GM06990 (cell line): ENCODE data around the gene WWP2.
"Not testable (repeated sequence)": the region's sequence is repeated elsewhere in the genome, so short reads cannot be mapped to it uniquely, and the experiment has no call there.

Experiments used
- DNase-seq: peaks from one replicate; pipeline ENCODE4 v3.0.0-alpha.2; 2011; ENCODE audit not compliant: insufficient read length; ENCODE audit errors: extremely low read depth
- H3K27me3 ChIP-seq: replicated peaks from 2 replicates; pipeline ENCODE4 v1.6.0; 2011; ENCODE audit warnings: low read length; ENCODE audit not compliant: control insufficient read depth, insufficient read depth
- H3K36me3 ChIP-seq: 2 replicates; pipeline ENCODE4 v1.5.1; 2011; ENCODE audit warnings: low read length; ENCODE audit not compliant: control insufficient read depth, insufficient read depth
- H3K4me3 ChIP-seq: replicated peaks from 2 replicates; pipeline ENCODE4 v1.5.1; 2011; ENCODE audit warnings: low read depth, mild to moderate bottlenecking, control low read depth, low read length
- TF ChIP-seq, protein P1 (sequence below): IDR thresholded peaks from 2 replicates; pipeline ENCODE4 v1.5.1; 2011; ENCODE audit warnings: low read length, control low read depth, mild to moderate bottlenecking, inconsistent platforms; ENCODE audit not compliant: insufficient read depth, poor library complexity, severe bottlenecking

The WWP2 gene

DNA sequence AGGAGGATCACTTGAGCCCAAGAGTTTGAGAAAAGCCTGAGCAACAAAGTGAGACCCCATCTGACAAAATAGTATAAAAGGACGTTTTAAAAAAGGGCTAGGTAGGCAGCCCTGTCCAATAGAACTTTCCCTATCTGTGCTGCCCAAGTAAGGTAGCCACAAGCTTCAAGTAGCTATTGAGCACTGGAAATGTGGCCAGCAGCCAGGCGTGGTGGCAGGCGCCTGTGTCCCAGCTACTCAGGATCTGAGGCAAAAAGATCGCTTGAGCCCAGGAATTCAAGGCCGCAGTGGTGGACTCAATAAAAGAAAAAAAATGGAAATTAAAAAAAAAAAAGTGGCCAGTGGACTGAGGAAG, 34.2 kb upstream of the WWP2 start:
- H3K36me3 ChIP-seq: no peaks in the 10 kb centered on the region; the same call in 1 of the 2 replicates
- DNase-seq: no peak
- no peak overlapping the region for H3K4me3 ChIP-seq

DNA sequence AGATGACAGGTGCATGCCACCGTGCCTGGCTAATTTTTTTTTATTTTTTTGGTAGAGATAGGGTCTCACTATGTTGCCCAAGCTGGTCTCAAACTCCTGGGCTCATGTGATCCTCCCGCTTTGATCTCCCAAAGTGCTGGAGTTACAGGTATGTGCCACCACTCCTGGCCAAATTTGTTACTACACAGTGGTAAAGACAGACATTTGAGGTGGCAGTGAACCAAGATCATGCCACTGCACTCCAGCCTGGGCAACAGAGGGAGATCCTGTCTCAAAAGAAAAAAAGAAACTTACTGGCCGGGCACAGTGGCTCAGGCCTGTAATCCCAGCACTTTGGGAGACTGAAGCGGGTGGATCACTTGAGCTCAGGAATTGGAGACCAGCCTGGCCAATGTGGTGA, 33.1 kb upstream of the WWP2 start:
- not testable (repeated sequence) for H3K27me3 ChIP-seq, H3K36me3 ChIP-seq, DNase-seq, H3K4me3 ChIP-seq

More for the DNA sequence above, 34.2 kb upstream of the WWP2 start:
- TF ChIP-seq, protein P1, sequence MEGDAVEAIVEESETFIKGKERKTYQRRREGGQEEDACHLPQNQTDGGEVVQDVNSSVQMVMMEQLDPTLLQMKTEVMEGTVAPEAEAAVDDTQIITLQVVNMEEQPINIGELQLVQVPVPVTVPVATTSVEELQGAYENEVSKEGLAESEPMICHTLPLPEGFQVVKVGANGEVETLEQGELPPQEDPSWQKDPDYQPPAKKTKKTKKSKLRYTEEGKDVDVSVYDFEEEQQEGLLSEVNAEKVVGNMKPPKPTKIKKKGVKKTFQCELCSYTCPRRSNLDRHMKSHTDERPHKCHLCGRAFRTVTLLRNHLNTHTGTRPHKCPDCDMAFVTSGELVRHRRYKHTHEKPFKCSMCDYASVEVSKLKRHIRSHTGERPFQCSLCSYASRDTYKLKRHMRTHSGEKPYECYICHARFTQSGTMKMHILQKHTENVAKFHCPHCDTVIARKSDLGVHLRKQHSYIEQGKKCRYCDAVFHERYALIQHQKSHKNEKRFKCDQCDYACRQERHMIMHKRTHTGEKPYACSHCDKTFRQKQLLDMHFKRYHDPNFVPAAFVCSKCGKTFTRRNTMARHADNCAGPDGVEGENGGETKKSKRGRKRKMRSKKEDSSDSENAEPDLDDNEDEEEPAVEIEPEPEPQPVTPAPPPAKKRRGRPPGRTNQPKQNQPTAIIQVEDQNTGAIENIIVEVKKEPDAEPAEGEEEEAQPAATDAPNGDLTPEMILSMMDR: no peak
- H3K27me3 ChIP-seq: no peaks in the 10 kb centered on the region

DNA sequence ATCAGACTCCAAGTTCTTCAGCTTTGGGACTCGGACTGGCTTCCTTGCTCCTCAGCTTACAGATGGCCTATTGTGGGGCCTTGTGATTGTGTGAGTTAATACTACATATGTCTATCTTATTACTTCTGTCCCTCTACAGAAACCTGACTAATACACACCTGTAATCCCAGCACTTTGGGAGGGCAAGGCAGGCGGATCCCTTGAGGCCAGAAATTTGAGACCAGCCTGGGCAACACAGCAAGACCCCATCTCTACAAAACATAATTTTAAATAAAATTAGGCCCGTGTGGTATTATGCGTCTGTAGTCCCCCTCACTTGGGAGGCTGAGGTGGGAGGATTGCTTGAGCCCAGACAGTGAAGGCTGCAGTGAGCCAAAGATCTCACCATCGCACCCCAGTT, 30.9 kb upstream of the WWP2 start:
- not testable (repeated sequence) for H3K36me3 ChIP-seq, DNase-seq, H3K27me3 ChIP-seq, H3K4me3 ChIP-seq

DNA sequence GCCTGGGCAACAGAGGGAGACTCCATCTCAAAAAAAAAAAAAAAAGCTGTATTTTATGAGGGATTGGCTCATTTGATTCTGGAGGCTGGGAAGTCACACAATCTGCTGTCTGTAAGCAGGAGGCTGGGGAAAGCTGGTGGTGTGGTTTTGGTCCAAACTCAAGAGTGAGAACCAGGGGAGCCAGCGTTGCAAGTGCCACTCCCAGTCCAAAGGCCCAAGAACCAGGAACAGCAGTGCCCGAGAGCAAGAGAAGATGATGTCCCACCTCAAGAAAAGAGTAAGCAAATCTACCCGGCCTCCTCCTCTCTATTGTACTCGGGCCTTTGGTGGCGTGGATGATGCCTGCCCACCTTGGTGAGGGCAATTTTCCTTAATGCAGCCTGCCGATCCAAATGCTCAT, 30.0 kb upstream of the WWP2 start:
- Histone ChIP-seq H3K36me3 (no peaks in the 10 kb centered on the region), H3K27me3 (no peaks in the 10 kb centered on the region), H3K4me3 (no peak overlapping the region)
- TF ChIP-seq, protein P1: no peak
- DNase-seq: no peak

DNA sequence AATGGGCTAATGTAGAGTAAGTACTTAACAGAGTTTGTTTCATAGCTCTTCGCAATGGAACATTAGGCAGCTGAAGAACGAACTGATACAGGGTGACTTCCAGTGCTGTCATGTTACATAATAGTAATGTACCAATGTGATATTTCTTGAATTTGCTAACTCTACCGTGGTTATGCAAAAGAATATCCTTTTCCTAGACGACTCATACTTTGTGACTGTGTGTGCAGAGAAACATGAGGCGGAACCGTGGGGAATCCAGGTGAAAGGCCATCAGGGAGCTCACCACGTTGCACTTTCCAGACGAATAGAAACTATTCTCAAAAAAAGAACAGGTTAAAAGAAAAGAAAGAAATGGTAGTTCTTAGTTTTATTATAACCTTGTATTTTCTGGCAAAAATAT, 20.6 kb upstream of the WWP2 start:
- H3K4me3 ChIP-seq: no peak overlapping the region
- DNase-seq: no peak
- peaks cover 36% of the 10 kb centered on the region for H3K36me3 ChIP-seq
- TF ChIP-seq, protein P1: no peak
- H3K27me3 ChIP-seq: no peaks in the 10 kb centered on the region

DNA sequence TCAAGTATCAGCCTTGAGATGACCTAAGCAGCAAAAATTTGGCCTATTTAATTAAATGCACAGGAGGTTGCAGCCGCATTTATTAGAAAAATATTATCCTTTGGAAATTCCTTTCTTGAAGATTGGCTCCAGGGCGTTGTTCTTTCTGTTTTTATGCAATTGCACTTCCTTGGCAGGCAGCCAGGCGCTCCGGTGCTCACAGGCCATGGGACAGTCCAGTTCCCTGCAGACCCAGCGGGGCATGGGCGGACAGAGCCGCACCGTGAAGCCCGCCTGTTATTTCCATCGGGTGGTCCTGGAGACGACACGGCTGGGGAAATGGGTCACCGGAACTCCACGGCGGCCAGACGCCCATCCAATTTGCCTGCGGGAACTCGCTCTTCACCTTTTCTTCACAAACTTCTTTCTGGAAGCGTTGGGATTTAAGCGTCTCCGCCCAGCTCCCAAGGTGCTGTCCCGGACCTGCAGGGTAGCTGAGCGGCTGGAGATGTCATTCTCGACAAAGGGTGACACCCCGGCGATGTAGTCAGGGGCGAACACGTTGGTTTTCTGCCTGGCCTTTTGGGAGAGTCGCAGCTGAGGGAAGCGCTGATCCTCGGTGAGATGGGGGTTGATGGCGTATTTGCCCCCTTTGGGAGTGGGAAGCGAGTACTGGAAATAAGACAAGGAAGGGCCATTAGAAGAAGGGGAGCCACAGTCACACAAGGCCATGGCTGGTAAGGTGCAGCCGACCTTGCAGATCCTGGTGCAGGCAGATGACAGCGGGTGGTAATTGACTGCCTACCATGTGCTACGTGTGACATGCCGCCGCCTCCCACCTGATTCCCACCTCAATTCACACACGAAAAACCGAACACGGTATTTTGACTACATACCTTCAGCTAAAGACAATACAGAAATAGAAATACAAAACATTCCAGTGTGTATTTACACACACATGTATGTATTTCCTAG, 19.9 kb upstream of the WWP2 start:
- no peak for DNase-seq

More for the DNA sequence above, 19.9 kb upstream of the WWP2 start:
- Histone ChIP-seq H3K27me3 (no peaks in the 10 kb centered on the region), H3K4me3 (no peak overlapping the region), H3K36me3 (peaks cover 40% of the 10 kb centered on the region)
- TF ChIP-seq, protein P1: no peak
